GM19035 (cell line): Measurements from ENCODE around the gene GPR155.
A peak's percentile ranks its signal among the peaks of the same experiment; 100 is the strongest.
"Not testable (repeated sequence)": the region's sequence is repeated elsewhere in the genome, so short reads cannot be mapped to it uniquely, and the experiment has no call there.

ENCODE experiments used
- ATAC-seq: cut with Tn5 transposase; IDR thresholded peaks from one replicate; pipeline ENCODE4 v1.9.1; 2021; ENCODE audit not compliant: unreplicated experiment

The GPR155 gene

GRCh38 chr2:174439323-174439722 lies 47.5 kb downstream of the GPR155 start:
- no peak for ATAC-seq

- no peak for ATAC-seq
Observed at GRCh38 chr2:174438146-174438886, 48.5 kb downstream of the GPR155 start.

- ATAC-seq, result no peak
Observed at GRCh38 chr2:174436351-174436750, 50.5 kb downstream of the GPR155 start.

- ATAC-seq, result no peak
Observed at GRCh38 chr2:174431902-174432301, 54.9 kb downstream of the GPR155 start.

GRCh38 chr2:174430066-174430465 lies 56.8 kb downstream of the GPR155 start:
- ATAC-seq, result no peak

GRCh38 chr2:174428214-174428613 lies 58.6 kb downstream of the GPR155 start:
- ATAC-seq, result no peak

GRCh38 chr2:174412256-174412655 lies 74.6 kb downstream of the GPR155 start:
- ATAC-seq, result no peak

GRCh38 chr2:174410039-174410438 lies 76.8 kb downstream of the GPR155 start:
- ATAC-seq, result not testable (repeated sequence)

GRCh38 chr2:174403628-174404027 lies 83.2 kb downstream of the GPR155 start:
- ATAC-seq, result no peak

- no peak for ATAC-seq
Observed at GRCh38 chr2:174400853-174401252, 86.0 kb downstream of the GPR155 start.

- no peak for ATAC-seq
Observed at GRCh38 chr2:174399171-174399570, 87.7 kb downstream of the GPR155 start.

- no peak for ATAC-seq
Observed at GRCh38 chr2:174397773-174398172, 89.1 kb downstream of the GPR155 start.

GRCh38 chr2:174395969-174396630 lies 90.7 kb downstream of the GPR155 start:
- peak; percentile 20 for ATAC-seq

GRCh38 chr2:174395284-174395968 lies 91.4 kb downstream of the GPR155 start, which contains the start of gene SCRN3:
TSS of gene SCRN3 (plus strand) at chr2:174395730. CDS start at chr2:174398284, 2,554 bp downstream.
- ATAC-seq, result peak; percentile 96

GRCh38 chr2:174392706-174393105 lies 94.1 kb downstream of the GPR155 start:
- ATAC-seq, result no peak

GRCh38 chr2:174390303-174390702 lies 96.5 kb downstream of the GPR155 start:
- ATAC-seq, result not testable (repeated sequence)

GRCh38 chr2:174389542-174389941 lies 97.3 kb downstream of the GPR155 start:
- no peak for ATAC-seq

- ATAC-seq, result not testable (repeated sequence)
Observed at GRCh38 chr2:174388706-174389105, 98.1 kb downstream of the GPR155 start.

- ATAC-seq, result no peak
Observed at GRCh38 chr2:174385201-174385600, 101.6 kb downstream of the GPR155 start.

- no peak for ATAC-seq
Observed at GRCh38 chr2:174383796-174384195, 103.0 kb downstream of the GPR155 start.
